ACHN (cell line): ENCODE data around the gene VWA1.

Experiments
- DNase-seq: peaks from one replicate; pipeline ENCODE4 v3.0.0-alpha.2; 2015
- in situ Hi-C: cut with HindIII; loops from 2 replicates; pipeline ENCODE4 v1.10.0; 2017; ENCODE audit warnings: low sequenced_read_pairs, low pct_ligation_motif_present, low pct_unique_long_range_greater_than_20kb

The VWA1 gene

GRCh38 chr1:1435106-1435903, at the start of gene VWA1:
Gene VWA1 (plus strand): TSS chr1:1435690. CDS start chr1:1435749, 59 bp downstream.
- in situ Hi-C loops: no loop called here
- DNase-seq: peak; percentile 38

DNA sequence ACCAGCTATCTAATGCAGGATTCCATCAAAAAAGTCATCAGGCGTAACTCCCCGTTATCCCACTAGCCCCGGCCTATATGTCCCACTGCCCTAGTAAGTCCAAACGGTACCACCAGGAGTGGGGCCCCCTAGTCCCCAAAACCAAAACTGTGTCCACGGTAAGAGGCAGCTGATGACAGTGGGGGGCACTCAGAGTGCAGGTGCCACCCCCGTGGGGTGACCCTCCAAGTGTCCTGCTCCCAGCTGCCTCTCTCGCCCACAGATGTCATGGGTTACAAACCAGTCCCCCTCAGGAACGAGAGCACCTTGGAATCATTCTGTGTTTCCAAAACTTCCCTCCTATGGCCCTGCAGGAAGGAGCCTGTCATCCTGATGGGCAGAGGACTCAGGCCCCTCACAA, 49.6 kb upstream of the VWA1 start:
- in situ Hi-C loops: no loop called here
- DNase-seq: no peak

GRCh38 chr1:1387098-1388077, 48.1 kb upstream of the VWA1 start:
- in situ Hi-C loops: no loop called here
- DNase-seq: no peak

DNA sequence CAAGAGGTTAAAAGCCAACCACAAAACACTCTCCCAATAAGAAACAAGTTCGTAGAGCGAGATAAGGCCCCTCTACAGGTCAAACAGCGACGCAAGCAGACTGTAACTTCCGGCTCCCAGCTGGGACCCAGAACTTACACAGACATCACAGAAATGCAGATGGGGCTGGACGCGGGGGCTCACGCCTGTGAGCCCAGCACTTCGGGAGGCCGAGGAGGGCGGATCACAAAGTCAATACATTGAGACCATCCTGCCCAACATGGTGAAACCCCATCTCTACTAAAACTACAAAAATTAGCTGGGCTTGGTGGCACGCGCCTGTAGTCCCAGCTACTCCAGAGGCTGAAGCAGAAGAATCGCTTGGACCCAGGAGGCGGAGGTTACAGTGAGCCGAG, 47.4 kb upstream of the VWA1 start:
- no peak for DNase-seq
- in situ Hi-C loops: no loop called here

- in situ Hi-C loops: no loop called here
Measured at GRCh38 chr1:1390675-1391074, 44.8 kb upstream of the VWA1 start.

GRCh38 chr1:1391225-1391624, 44.3 kb upstream of the VWA1 start:
- no peak for DNase-seq

More at GRCh38 chr1:1390675-1391074, 44.8 kb upstream of the VWA1 start:
- DNase-seq: no peak

GRCh38 chr1:1393014-1393413, 42.5 kb upstream of the VWA1 start:
- no peak for DNase-seq
- in situ Hi-C loops: no loop called here

More at GRCh38 chr1:1391225-1391624, 44.3 kb upstream of the VWA1 start:
- in situ Hi-C loops: no loop called here

- in situ Hi-C loops: no loop called here
- no peak for DNase-seq
Measured at GRCh38 chr1:1393428-1393827, 42.1 kb upstream of the VWA1 start.

GRCh38 chr1:1394116-1394515, 41.4 kb upstream of the VWA1 start:
- DNase-seq: no peak
- in situ Hi-C loops: no loop called here

DNA sequence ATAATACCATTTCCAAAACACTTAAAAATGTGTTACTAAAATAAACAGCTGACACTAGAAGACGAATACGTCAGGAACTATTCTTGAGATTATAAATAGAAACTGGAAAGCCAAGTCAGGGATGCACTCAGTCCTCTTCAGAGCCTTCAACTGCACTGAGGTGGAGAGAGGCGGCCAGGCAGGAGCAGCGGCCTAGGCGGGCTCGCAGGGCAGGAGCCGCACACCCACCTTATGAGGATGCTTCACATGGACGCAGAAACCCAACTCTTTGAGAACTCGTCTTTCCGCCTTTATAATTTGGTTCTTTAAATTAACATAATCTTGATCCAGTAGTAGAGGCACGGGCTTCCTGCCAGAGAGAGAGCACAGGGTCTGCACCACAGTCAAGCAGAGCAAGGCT, 40.3 kb upstream of the VWA1 start:
- DNase-seq: no peak
- in situ Hi-C loops: no loop called here

DNA sequence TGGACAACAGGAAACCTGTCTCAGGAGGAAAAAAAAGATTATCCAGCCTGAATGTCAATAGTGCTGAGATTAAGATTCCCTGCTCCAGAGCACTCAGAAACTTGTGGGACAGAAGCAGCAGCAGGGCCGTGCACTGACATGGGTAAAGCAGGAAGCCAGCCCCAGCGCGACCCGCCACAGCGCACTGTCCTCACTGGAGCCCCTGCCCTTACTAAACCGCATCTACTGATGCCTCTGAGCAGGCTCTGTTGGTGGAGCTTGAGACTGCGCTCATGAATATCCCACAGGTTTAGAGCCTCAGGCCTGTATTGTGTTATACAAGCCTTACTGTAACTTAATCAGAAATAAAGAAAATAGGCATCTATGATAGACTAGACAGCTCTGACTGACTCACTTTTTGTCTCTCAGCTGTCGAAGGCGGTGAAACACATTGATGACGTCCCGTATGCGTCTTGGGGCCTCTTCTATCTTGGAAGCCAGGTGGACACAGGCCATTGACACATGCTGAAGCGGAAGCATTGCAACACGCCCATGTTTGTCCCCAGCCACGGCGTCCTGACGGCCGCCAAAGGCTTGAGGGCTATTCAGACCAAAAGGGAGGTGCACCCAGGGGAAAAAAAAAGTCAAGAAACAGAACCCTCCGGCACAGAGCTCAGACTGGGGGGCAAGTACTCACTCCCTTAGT, 37.5 kb upstream of the VWA1 start:
- no peak for DNase-seq
- in situ Hi-C loops: no loop called here

- in situ Hi-C loops: no loop called here
Measured at GRCh38 chr1:1398677-1399186, 36.8 kb upstream of the VWA1 start.

DNA sequence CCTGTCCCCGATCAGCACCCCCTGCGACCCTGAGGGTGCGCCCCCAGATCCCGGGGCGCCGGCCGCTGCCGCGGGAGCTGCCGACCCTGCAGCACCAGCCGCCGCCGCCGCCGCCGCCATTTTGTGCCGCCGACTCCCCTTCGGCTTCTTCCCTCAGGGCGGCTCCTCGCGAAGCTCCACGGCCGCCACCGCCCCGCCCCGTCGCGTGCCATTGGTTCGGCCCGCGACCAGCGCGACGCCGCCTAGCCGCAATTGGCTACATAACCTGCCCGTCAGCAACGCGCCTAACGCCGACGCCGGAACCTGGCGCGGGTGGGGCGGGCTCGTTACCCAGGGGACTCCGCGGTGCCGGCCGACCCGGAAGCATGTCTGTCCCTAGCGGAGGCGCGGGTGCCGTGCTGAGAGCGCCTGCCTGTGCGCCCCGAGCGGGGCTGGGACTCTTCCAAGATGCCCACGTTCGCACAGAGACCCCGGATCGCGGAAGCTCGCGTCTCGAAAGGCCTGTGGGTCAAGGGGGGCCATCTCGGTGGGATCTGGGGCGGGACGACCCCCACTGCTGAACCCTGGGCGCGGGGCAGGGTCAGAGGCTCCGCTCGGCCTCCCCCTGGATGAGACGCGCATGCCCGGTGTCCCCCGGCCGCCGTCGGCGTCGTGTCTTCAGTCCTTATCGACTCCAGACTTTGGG, 36.2 kb upstream of the VWA1 start, which contains the start of gene CCNL2:
Gene CCNL2 (minus strand): TSS at position 149 of the 685 bp plus-strand sequence. CDS start 29 bp downstream, at position 120.
- in situ Hi-C loops: no loop called here
- peak; percentile 96 for DNase-seq

More at GRCh38 chr1:1398677-1399186, 36.8 kb upstream of the VWA1 start:
- no peak for DNase-seq

- in situ Hi-C loops: no loop called here
- no peak for DNase-seq
Measured at GRCh38 chr1:1399872-1400575, 35.5 kb upstream of the VWA1 start.

GRCh38 chr1:1400576-1401456, 34.7 kb upstream of the VWA1 start:
- in situ Hi-C loops: no loop called here
- no peak for DNase-seq

DNA sequence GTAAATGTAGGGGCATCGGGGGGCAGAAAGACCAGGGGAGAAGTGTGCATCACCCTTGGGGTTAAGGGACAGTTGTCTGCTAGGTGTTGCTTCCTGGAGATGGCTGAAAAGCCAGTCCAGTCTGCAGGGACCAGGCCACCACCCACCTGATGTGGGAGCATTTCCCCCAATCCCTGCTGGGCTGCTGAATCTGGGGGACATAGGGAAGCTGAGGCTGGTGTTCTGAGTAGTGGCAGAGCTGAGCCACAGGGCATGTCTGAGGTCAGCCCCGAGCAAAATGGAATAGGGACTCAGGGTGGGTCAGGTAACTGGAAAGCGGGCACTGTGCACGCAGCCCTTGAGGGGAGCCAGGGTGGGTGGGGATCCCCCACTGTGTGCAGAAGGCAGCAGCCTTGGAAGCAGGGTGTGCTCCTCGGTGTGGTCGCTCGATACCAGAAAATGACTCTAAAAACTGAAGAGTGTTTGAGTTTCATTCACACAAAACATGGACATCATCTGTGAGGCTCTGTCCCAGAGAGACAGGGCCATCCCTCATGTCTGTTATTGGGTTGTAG, 34.0 kb upstream of the VWA1 start:
- no peak for DNase-seq
- in situ Hi-C loops: no loop called here
